Measurements from ENCODE around the gene ZCCHC7. TPM values are rescaled to one million over a fixed set of nuclear protein-coding genes. Genes with fewer than 3 reads are reported as not detected.
A peak's percentile ranks its signal among the peaks of the same experiment; 100 is the strongest.

The ZCCHC7 gene
- total and polyA plus RNA-seq, 9 of the 15 experiments (the other 6 are each of a cell fraction or from before 2014, with no cell fraction given): 34.1 to 68.9 (median 48.8) TPM

- no peak for TF ChIP-seq TSHZ1 (CRISPR knock-in tag; IDR thresholded peaks at IDR 0.05)
- TF ChIP-seq HDGF (IDR thresholded peaks at IDR 0.05): no peak
- TF ChIP-seq MLLT1 (IDR thresholded peaks at IDR 0.05): no peak
- TF ChIP-seq ZBTB9 (CRISPR knock-in tag; IDR thresholded peaks at IDR 0.05): no peak
- TF ChIP-seq SMC3 (conservative IDR thresholded peaks at IDR 0.05; ENCODE audit: insufficient read depth, low read depth, low read length): no peak
- no peak for TF ChIP-seq SMAD4 (CRISPR knock-in tag; conservative IDR thresholded peaks at IDR 0.05)
- no peak for TF ChIP-seq SAP30 (IDR thresholded peaks at IDR 0.05; ENCODE audit: borderline replicate concordance, insufficient read depth, low read depth, low read length, poor library complexity, severe bottlenecking)
- no peak for TF ChIP-seq DLX4 (CRISPR knock-in tag; IDR thresholded peaks at IDR 0.05)
- TF ChIP-seq SRF (CRISPR knock-in tag; IDR thresholded peaks at IDR 0.05): no peak
- no peak for TF ChIP-seq NCOA6 (IDR thresholded peaks at IDR 0.05)
- no peak for TF ChIP-seq ATF6 (CRISPR knock-in tag; IDR thresholded peaks at IDR 0.05)
- 0 out of 2 replicates have a peak, but pooled peaks have one; percentile 11 for TF ChIP-seq KLF16 (IDR thresholded peaks at IDR 0.05)
- no peak for TF ChIP-seq ELK1 (CRISPR knock-in tag; IDR thresholded peaks at IDR 0.05)
- TF ChIP-seq SPI1 (IDR thresholded peaks at IDR 0.05; ENCODE audit: borderline replicate concordance, low read depth, low read length): peak; percentile 85; the same call in 1 of the 2 replicates
- TF ChIP-seq HDAC3 (IDR thresholded peaks at IDR 0.05; ENCODE audit: borderline replicate concordance, partially characterized antibody): no peak
Measured at GRCh38 chr9:37198039-37198729, 77.8 kb downstream of the ZCCHC7 start (continued).
